Type B pancreatic cell (in vitro differentiated cells): ENCODE measurements around the gene EPHA2. TPM values are rescaled to one million over a fixed set of nuclear protein-coding genes. Genes with fewer than 3 reads are reported as not detected.
"Not testable (repeated sequence)": the region's sequence is repeated elsewhere in the genome, so short reads cannot be mapped to it uniquely, and the experiment has no call there.

Experiments used
- DNase-seq: peaks from one replicate; pipeline ENCODE4 v3.0.0; 2021; ENCODE audit warnings: mixed read lengths; ENCODE audit not compliant: unreplicated experiment; ENCODE audit errors: extremely low spot score
- H3K27ac Mint-ChIP-seq: 2 replicates; pipeline ENCODE4 v1.8.0; 2021; ENCODE audit warnings: mild to moderate bottlenecking, mixed read lengths
- H3K27me3 Mint-ChIP-seq: 2 replicates; pipeline ENCODE4 v1.8.0; 2021; ENCODE audit warnings: mixed read lengths
- H3K36me3 Mint-ChIP-seq: 2 replicates; pipeline ENCODE4 v1.8.0; 2021; ENCODE audit warnings: mixed read lengths
- H3K4me1 Mint-ChIP-seq: one replicate; pipeline ENCODE4 v1.8.0; 2021; ENCODE audit warnings: mixed read lengths; ENCODE audit not compliant: unreplicated experiment
- H3K4me3 Mint-ChIP-seq: 2 replicates; pipeline ENCODE4 v1.8.0; 2021; ENCODE audit warnings: mild to moderate bottlenecking, mixed read lengths
- H3K9me3 Mint-ChIP-seq: 2 replicates; pipeline ENCODE4 v1.8.0; 2021; ENCODE audit warnings: mixed read lengths
- CTCF ChIP-seq: fragments of 200-600 bp; sonication (generic); conservative IDR thresholded peaks from 2 replicates; pipeline ENCODE4 v1.5.0; 2021; ENCODE audit warnings: antibody characterized with exemption, mild to moderate bottlenecking
- total RNA-seq: library from RNA; stranded (reverse); gene quantifications from 2 replicates; pipeline ENCODE4 v1.2.1, GENCODE V29; 2021; ENCODE audit warnings: low replicate concordance

Gene EPHA2
- total RNA-seq, 1 donor from 2014 or later, result 40.3 TPM

GRCh38 chr1:16112596-16113555 lies 43.0 kb downstream of the EPHA2 start:
- Mint-ChIP-seq H3K36me3 (no peaks in the 10 kb centered on the region), H3K9me3 (peaks cover 4% of the 10 kb centered on the region), H3K4me3 (no peak overlapping the region), H3K27me3 (peaks cover 7% of the 10 kb centered on the region), H3K27ac (no peak overlapping the region), H3K4me1 (peaks cover 25% of the 10 kb centered on the region)
- no peak for DNase-seq
- no peak for TF ChIP-seq CTCF

GRCh38 chr1:16111771-16112595 lies 43.9 kb downstream of the EPHA2 start:
- H3K4me1 Mint-ChIP-seq, result peaks cover 26% of the 10 kb centered on the region
- peak overlapping the region; percentile 43 for H3K27ac Mint-ChIP-seq
- peaks cover 4% of the 10 kb centered on the region for H3K9me3 Mint-ChIP-seq
- peaks cover 7% of the 10 kb centered on the region for H3K27me3 Mint-ChIP-seq
- no peak for DNase-seq
- TF ChIP-seq CTCF, result no peak
- H3K4me3 Mint-ChIP-seq, result peak overlapping the region; percentile 1
- H3K36me3 Mint-ChIP-seq, result no peaks in the 10 kb centered on the region

- peaks cover 4% of the 10 kb centered on the region for H3K27me3 Mint-ChIP-seq
- H3K4me3 Mint-ChIP-seq, result no peak overlapping the region
- peaks cover 20% of the 10 kb centered on the region for H3K4me1 Mint-ChIP-seq
- H3K27ac Mint-ChIP-seq, result peak overlapping the region; percentile 43
- TF ChIP-seq CTCF, result no peak
- H3K9me3 Mint-ChIP-seq, result peaks cover 4% of the 10 kb centered on the region
- DNase-seq, result no peak
- no peaks in the 10 kb centered on the region for H3K36me3 Mint-ChIP-seq
Observed at GRCh38 chr1:16110884-16111283, 45.0 kb downstream of the EPHA2 start.

GRCh38 chr1:16110456-16110855 lies 45.4 kb downstream of the EPHA2 start:
- DNase-seq, result no peak
- TF ChIP-seq CTCF, result no peak
- H3K9me3 Mint-ChIP-seq, result peaks cover 4% of the 10 kb centered on the region
- H3K4me3 Mint-ChIP-seq, result no peak overlapping the region
- H3K4me1 Mint-ChIP-seq, result peaks cover 20% of the 10 kb centered on the region
- H3K36me3 Mint-ChIP-seq, result no peaks in the 10 kb centered on the region
- H3K27ac Mint-ChIP-seq, result peak overlapping the region; percentile 52
- peaks cover 4% of the 10 kb centered on the region for H3K27me3 Mint-ChIP-seq

- Mint-ChIP-seq H3K4me3 (no peak overlapping the region), H3K36me3 (no peaks in the 10 kb centered on the region), H3K27me3 (peaks cover 4% of the 10 kb centered on the region), H3K27ac (no peak overlapping the region), H3K4me1 (peaks cover 20% of the 10 kb centered on the region), H3K9me3 (peaks cover 4% of the 10 kb centered on the region)
- no peak for DNase-seq
- no peak for TF ChIP-seq CTCF
Observed at GRCh38 chr1:16109571-16109970, 46.3 kb downstream of the EPHA2 start.

GRCh38 chr1:16107039-16107438 lies 48.8 kb downstream of the EPHA2 start:
- H3K4me1 Mint-ChIP-seq, result peaks cover 20% of the 10 kb centered on the region
- not testable (repeated sequence) for H3K27ac Mint-ChIP-seq, DNase-seq, H3K36me3 Mint-ChIP-seq, H3K9me3 Mint-ChIP-seq, H3K27me3 Mint-ChIP-seq, H3K4me3 Mint-ChIP-seq
